CD4-positive, alpha-beta T cell (primary cell): Measurements from ENCODE around the gene LMBR1. TPM values are rescaled to one million over a fixed set of nuclear protein-coding genes. Genes with fewer than 3 reads are reported as not detected.

Experiments used
- ATAC-seq: fragments of 200-7000 bp; cut with Tn5 transposase; one replicate; pipeline ENCODE4 v1.10.0; 2022; ENCODE audit warnings: mild to moderate bottlenecking; ENCODE audit not compliant: poor library complexity
- CTCF ChIA-PET: fragments of 350-600 bp; sonication (Branson Sonifier 250); formaldehyde crosslinking; loops from one replicate; lab custom pipeline; 2021; ENCODE audit warnings: antibody characterized with exemption, inconsistent platforms; lab: Charles Lee
- POLR2A ChIA-PET: fragments of 350-600 bp; sonication (Branson Sonifier 250); formaldehyde crosslinking; loops from one replicate; lab custom pipeline; 2021; ENCODE audit warnings: antibody characterized with exemption, inconsistent platforms; lab: Charles Lee
- DNase-seq, 14 experiments: peaks; one replicate each; pipeline ENCODE4 v3.0.0-alpha.2; 2013 to 2020; ENCODE audit warnings: mixed read lengths in 2 of 14
- H3K27ac ChIP-seq, 2 donors: one replicate each; pipeline versions ENCODE4 v1.5.1 to v1.7.0; 2013; ENCODE audit warnings: low read length in 2 of 2, low read depth in 1 of 2, mild to moderate bottlenecking in 1 of 2
- H3K27me3 ChIP-seq, 2 experiments: 1 replicate in 1 of 2; 2 replicates in 1 of 2; pipeline versions ENCODE4 v1.6.1 to v1.7.0; 2013; ENCODE audit warnings: low read length in 2 of 2, control low read depth in 1 of 2, mild to moderate bottlenecking in 1 of 2, moderate library complexity in 1 of 2; ENCODE audit not compliant: insufficient read depth in 2 of 2, control insufficient read depth in 1 of 2
- H3K36me3 ChIP-seq: one replicate; pipeline ENCODE4 v1.6.1; 2013; ENCODE audit warnings: low read length, control low read depth; ENCODE audit not compliant: insufficient read depth
- H3K4me1 ChIP-seq: one replicate; pipeline ENCODE4 v1.6.1; 2013; ENCODE audit warnings: low read length, control low read depth; ENCODE audit not compliant: insufficient read depth
- H3K4me3 ChIP-seq: one replicate; pipeline ENCODE4 v1.5.1; 2013; ENCODE audit warnings: mild to moderate bottlenecking, low read length, moderate library complexity
- H3K9me3 ChIP-seq, 2 experiments: 1 replicate in 1 of 2; 2 replicates in 1 of 2; pipeline versions ENCODE4 v1.6.1 to v1.7.0; 2013; ENCODE audit warnings: low read length in 2 of 2, mild to moderate bottlenecking in 2 of 2, control low read depth in 1 of 2, moderate library complexity in 1 of 2; ENCODE audit not compliant: control insufficient read depth in 1 of 2, insufficient read depth in 1 of 2
- H3K27ac Mint-ChIP-seq: one replicate; pipeline ENCODE4 v1.8.0; 2020; ENCODE audit warnings: mixed read lengths
- H3K27me3 Mint-ChIP-seq: one replicate; pipeline ENCODE4 v1.8.0; 2021; ENCODE audit warnings: mixed read lengths
- H3K36me3 Mint-ChIP-seq: one replicate; pipeline ENCODE4 v1.8.0; 2021; ENCODE audit warnings: low read depth, mixed read lengths
- H3K4me1 Mint-ChIP-seq: one replicate; pipeline ENCODE4 v1.8.0; 2021; ENCODE audit warnings: low read depth, mixed read lengths
- H3K4me3 Mint-ChIP-seq: one replicate; pipeline ENCODE4 v1.8.0; 2020; ENCODE audit warnings: mild to moderate bottlenecking, mixed read lengths
- H3K9me3 Mint-ChIP-seq: one replicate; pipeline ENCODE4 v1.8.0; 2020; ENCODE audit warnings: mixed read lengths
- CTCF ChIP-seq: fragments of 200-600 bp; IDR thresholded peaks from one replicate; pipeline ENCODE4 v1.8.0; 2022; ENCODE audit warnings: antibody characterized with exemption, mild to moderate bottlenecking
- intact Hi-C, 2 experiments: fragments of 100-400 bp; cut with DNase I in 1 of 2; cut with micrococcal nuclease in 1 of 2; formaldehyde crosslinking; loops; one replicate each; pipeline versions ENCODE4 v1.15.1 to v1.9.0; 2023 to 2025; cut with DNase I, micrococcal nuclease
- total RNA-seq, 174 experiments: library from RNA in 2 of 174; stranded (reverse) in 2 of 174; gene quantifications; one replicate each; pipeline ENCODE4 v1.2.3 and lab custom pipeline; 2021 to 2026

LMBR1 gene
- total RNA-seq, 2 experiments from 2014 or later, result 61.6 to 61.9 TPM

- Mint-ChIP-seq H3K36me3 (peaks cover 24% of the 10 kb centered on the region), H3K9me3 (no peaks in the 10 kb centered on the region), H3K27ac (no peak overlapping the region), H3K4me3 (no peak overlapping the region), H3K27me3 (no peaks in the 10 kb centered on the region), H3K4me1 (no peaks in the 10 kb centered on the region)
- no peak for ATAC-seq
- no peaks in the 10 kb centered on the region for H3K4me1 ChIP-seq
- H3K4me3 ChIP-seq, result no peak overlapping the region
- DNase-seq, result no peak
- TF ChIP-seq CTCF, result no peak
- intact Hi-C loops, result no loop called here
- H3K9me3 ChIP-seq, result no peaks in the 10 kb centered on the region
- no peaks in the 10 kb centered on the region for H3K27me3 ChIP-seq
- H3K36me3 ChIP-seq, result peaks cover 4% of the 10 kb centered on the region
- ChIA-PET POLR2A (no interaction called here), CTCF (no interaction called here)
- no peak overlapping the region for H3K27ac ChIP-seq
Observed at GRCh38 chr7:156669035-156669828, 223.8 kb downstream of the LMBR1 start.

GRCh38 chr7:156668130-156668741 lies 224.7 kb downstream of the LMBR1 start:
- H3K9me3 ChIP-seq, result no peaks in the 10 kb centered on the region
- Mint-ChIP-seq H3K27ac (no peak overlapping the region), H3K36me3 (peaks cover 15% of the 10 kb centered on the region), H3K9me3 (no peaks in the 10 kb centered on the region), H3K27me3 (no peaks in the 10 kb centered on the region), H3K4me3 (no peak overlapping the region), H3K4me1 (no peaks in the 10 kb centered on the region)
- DNase-seq (no peak), ATAC-seq (no peak)
- peaks cover 4% of the 10 kb centered on the region for H3K36me3 ChIP-seq
- H3K4me3 ChIP-seq, result no peak overlapping the region
- H3K27me3 ChIP-seq, result no peaks in the 10 kb centered on the region
- CTCF ChIA-PET, result no interaction called here
- no peak for TF ChIP-seq CTCF
- POLR2A ChIA-PET, result no interaction called here
- H3K27ac ChIP-seq, result no peak overlapping the region
- no peaks in the 10 kb centered on the region for H3K4me1 ChIP-seq
- intact Hi-C loops, result no loop called here

- ChIA-PET POLR2A (no interaction called here), CTCF (no interaction called here)
- DNase-seq (no peak), ATAC-seq (no peak)
- Mint-ChIP-seq H3K9me3 (no peaks in the 10 kb centered on the region), H3K27ac (no peak overlapping the region), H3K4me1 (no peaks in the 10 kb centered on the region), H3K27me3 (no peaks in the 10 kb centered on the region), H3K36me3 (peaks cover 15% of the 10 kb centered on the region), H3K4me3 (no peak overlapping the region)
- no peaks in the 10 kb centered on the region for H3K9me3 ChIP-seq
- H3K36me3 ChIP-seq, result peaks cover 2% of the 10 kb centered on the region
- H3K4me3 ChIP-seq, result no peak overlapping the region
- no peaks in the 10 kb centered on the region for H3K4me1 ChIP-seq
- TF ChIP-seq CTCF, result no peak
- H3K27me3 ChIP-seq, result no peaks in the 10 kb centered on the region
- H3K27ac ChIP-seq, result no peak overlapping the region
- intact Hi-C loops, result loop anchor here in 1 of 2 experiments (2.0 kb wide), 1 partner anchor 22 kb away; no protein-coding TSS in a partner anchor
Observed at GRCh38 chr7:156667110-156667426, 225.9 kb downstream of the LMBR1 start.
